GF-D8 (cell line): ENCODE data around the gene PDHB.
A peak's percentile ranks its signal among the peaks of the same experiment; 100 is the strongest.
"Not testable (repeated sequence)": the region's sequence is repeated elsewhere in the genome, so short reads cannot be mapped to it uniquely, and the experiment has no call there.

Source experiments
- DNase-seq: peaks from one replicate; lab custom pipeline; 2025; lab: John Stamatoyannopoulos, UW

Gene PDHB

DNA sequence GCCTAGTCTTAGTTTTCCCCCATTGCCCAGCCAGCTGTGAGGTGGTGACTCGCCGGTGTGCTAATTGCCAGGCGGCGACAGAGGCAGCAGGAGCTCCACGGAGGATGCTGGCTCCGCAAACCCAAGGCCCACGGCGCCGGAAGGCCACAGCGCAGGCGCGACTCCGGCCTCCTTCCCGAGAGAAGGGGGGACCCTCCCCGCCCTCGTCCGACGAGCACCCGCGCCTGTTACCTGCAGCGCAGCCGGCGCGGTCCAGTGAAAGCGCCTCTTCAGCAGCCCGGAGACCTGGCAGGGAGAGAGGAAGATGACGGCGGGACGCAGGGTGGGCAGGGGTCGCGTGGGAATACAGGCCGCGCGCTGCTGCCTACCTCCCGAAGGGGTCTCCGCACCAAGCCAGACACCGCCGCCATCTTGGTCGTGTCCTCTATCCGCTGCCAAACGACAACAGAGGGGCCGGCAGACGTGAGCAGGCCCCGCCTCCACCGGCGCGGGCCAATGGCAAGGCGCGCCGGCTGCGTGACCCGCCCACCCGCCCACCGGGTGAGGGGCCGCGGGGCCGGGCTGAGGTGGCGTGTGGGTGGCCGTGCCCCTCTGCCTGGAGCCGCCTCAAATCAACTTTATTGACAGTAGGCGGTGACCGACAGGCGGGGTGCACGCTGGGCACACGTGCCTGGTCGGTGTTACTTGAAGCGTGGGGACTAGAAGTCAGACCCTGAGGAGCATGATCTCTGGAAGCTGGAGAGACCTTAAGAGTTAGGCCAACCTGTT, at the start of gene PDHB:
TSS of gene PDHB (minus strand) at position 433 of the 768 bp plus-strand sequence. CDS start at position 410, 23 bp downstream.
- peak; percentile 82 for DNase-seq

DNA sequence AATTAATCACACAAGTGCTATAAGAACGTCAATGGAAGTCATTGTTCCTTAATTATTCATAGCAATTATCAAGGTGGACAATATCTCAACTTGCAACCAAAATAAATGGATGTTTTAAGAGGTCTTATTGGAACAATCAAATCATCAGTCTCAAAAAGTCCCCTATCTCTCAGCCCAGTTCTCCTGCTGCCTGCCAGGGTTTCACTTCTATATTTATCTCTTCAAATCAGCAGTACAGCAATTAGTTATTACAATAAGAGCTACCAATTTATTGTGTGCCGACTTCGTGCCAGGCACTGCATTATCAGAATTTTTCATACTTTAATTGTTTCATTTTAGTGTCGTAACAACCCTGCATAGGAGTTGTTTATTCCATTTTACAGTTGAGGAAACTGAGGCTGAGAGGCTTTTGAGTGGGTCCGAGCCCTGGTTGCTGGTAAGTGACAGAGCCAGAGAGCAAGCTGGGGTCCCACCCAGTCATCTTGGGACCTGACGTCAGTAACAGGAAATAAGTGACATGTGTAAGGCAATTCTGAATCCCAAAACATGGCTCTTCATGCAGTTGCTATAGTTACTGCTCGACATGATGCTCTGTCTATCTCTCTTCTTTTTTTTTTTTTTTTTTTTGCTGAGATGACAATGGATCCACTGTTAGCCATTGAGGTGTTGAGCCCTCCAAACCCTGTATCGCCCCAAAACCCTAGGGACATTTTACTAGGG, 49.4 kb upstream of the PDHB start:
- DNase-seq, result no peak

DNA sequence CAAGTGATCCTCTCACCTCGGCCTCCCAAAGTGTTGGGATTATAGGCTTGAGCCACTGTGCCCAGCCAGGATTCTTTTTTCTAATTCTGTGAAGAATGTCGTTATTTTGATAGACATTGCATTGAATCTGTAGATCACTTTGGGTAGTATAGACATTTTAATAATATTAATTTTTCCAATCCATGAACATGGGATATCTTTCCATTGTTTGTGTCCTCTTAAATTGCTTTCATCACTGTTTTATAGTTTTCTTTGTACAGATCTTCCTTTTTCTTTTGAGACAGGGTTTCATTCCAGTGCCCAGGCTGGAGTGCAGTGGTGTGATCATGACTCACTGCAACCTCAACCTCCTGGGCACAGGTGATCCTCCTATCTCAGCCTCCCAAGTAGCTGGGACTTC, 46.7 kb upstream of the PDHB start:
- DNase-seq, result no peak

DNA sequence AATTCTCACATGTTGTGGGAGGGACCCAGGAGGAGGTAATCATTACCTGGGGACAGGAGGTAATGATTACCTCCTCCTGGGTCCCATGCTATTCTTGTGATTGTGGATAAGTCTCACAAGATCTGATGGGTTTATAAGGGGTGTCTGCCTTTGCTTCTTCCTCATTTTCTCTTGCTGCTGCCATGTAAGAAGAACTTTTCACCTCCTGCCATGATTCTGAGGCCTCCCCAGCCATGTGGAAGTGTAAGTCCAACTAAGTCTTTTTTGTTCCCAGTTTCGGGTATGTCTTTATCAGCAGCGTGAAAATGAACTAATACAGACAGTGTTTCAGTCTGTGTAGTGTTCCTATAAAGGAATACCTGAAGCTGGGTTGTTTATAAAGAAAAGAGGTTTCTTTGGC, 45.1 kb upstream of the PDHB start:
- no peak for DNase-seq

DNA sequence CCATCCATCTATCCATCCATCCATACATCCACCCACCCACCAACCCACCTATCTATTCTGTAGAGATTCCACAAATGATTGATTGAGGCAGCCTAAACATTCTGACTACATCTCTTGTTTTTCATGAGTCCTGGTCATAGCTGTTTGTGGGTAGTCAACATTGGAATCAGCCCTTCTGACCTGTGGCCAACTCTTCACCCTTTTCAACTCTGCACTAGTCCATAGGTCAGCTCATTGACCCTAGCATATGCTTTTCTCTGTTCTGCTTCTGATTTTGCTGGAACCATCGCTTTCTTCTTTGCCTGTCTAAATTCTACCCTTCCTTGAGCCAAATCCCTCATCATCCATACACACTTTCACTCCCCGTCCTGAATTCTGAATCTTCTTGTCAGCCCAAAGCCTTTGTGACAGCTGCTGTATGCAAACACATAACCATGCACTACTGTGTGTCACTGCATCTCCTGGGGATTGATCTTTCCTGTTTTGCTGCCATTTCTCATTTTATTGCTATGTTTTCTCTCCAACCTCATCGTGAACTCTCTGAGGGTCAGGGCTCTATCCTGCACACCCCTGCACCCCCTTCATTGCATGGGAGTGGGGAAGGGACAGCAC, 41.4 kb upstream of the PDHB start:
- DNase-seq, result no peak

DNA sequence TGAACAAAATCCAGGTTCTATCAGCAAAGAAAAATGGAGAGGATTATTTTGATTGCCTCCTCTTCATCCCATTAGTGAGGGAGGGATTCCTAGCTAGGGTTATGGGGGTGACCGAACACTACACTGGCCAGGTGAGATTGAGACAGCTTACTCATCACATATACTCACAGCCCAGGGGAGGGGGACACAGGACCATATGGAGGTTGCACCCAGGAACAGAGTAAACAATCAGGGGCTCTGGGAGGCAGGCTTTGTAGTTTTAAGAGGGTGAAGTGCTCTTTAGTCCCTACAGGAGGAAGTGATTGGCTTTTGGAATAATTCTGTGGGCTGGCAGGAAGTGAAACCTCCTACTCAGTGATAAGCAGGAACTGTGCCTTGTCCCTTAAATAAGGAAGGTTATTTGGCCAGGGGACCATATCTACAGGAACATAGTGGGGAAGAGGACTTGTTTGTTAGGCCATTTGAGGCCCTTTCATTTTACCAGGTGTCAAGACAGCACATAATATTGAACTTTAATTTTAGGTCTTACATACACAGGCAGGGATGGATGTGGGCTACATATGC, 40.8 kb upstream of the PDHB start:
- DNase-seq, result no peak

DNA sequence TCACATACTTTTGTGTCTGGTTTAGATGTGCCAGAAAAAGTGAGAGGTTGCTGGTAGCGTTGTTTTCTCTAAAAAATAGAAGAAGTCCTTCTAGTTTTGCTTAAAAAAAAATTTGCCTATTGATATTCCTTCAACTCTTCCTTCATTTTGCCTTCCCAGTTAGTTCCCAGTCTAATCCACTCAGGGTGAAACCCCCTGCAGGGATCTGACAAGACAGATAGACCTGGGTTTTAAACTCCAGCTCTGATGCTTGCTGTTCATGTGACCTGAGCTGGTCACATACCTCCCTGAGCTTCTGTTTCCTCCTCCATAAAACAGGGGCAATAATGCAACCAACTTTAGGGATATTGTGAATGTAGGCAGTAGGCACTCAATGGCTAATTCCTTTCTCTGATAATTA, 39.6 kb upstream of the PDHB start:
- DNase-seq, result no peak

DNA sequence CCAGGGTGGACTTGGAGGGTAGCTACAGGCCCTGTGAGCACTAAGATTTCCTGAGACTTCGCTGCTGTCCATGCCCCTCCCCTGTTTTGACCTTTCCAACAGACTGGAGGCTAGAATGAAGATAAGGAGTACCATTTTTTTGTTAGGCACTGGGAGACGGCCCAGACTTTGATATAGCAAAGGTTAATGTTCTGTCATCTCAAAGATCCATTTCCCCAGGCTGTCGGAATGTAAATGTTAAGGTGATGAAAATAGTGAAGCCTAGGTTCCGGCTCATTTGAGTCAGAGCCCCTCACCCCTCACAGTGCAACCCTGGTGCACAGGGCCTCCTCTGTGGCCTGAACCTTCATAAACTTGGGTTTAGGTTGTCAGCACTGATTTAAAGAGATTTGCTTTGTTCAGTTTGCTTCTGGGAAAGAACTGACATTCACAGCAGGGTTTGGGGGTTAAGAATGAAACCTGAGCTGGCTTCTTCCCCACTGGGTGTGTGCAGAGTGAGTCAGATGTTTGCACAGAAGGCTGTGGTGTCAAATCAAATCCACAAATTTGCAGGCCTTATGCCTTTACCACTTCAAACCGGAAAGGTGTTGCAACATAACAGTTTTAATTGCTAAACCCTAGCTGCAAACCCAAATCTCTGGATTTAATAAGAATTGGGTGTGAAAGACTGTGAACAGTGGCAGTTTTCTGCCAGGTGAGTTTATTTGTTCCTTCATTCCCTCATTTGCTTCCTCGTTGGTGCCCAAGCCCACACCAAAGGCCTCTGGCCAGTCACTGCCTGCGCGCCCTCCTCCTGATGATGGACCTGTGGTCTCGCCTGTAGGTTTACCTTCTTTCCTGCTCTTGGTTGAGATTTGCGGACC, 37.6 kb upstream of the PDHB start:
- peak; percentile 76 for DNase-seq

DNA sequence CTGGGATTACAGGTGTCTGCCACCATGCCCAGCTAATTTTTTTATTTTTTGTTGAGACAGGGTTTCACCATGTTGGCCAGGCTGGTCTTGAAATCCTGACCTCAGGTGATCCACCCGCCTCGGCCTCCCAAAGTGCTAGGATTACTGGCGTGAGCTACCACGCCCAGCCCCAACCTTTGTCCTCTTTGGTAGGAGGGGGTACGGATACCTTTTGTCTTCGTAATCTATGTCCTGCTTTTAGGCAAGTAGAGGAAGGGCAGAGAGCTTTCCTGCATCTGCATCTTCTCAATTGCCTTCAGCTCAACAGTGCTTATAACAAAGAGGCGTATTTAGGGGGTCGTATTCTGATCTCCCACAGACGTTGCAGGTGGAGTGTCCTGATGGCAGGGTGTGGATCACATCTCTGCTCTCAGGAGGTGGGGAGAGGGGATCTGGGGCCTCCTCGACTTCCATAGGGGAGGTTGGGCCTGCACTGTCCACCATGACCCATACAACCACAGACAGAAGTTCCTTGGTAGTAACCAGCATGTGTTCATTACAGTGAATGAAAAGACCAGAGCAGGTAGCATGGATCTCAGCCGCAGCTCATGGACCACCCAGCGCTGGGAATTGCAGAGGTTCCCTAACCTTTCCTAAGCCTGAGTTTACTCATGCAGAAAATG, 36.9 kb upstream of the PDHB start:
- no peak for DNase-seq

DNA sequence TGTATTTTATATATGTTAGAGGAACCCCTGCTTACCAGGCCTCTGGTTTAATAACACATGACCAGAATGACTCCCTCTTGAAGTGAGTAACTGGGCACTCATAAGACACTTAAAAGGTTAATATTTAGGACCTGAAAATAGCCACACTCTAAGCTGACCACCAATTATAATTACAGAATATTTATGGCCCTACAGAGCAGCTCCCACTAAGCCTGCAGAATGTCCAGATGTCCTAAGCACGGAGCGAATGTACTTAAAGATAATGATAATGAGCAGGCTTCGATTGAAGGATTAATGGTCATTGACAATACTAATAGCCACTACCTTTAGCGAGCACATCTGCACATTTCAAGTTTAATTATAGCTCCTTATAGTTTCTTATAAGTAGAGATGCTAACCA, 35.5 kb upstream of the PDHB start:
- DNase-seq, result no peak

DNA sequence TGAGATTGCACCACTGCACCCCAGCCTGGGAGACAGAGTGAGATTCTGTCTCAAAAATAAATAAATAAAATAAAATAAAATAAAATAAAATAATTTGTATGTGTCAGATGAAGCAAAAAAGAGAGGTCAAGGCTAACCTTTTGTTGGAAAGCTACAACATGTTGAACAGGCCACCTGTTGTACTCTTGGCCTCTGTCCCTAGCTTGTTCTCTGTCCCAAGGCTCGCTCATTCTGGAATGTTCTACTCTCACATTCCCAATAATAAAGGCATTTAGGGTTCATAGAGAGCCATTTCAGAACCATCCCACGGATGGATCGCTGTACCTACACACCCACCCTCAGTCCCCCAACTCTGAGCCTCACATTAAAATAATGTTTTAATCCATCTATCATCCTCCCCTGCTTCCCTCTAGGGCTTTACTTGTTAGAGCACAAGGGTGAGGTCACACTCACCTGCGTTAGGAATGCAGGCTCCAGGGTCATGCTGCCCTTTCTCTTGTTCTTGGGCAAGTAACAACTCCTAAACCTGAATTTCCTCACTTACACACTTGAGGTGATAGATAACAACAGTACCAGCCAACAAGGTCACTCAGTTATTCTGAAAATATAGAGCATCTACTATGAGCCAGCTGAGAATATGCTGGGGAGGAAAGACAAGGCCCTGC, 33.4 kb upstream of the PDHB start:
- DNase-seq, result no peak

DNA sequence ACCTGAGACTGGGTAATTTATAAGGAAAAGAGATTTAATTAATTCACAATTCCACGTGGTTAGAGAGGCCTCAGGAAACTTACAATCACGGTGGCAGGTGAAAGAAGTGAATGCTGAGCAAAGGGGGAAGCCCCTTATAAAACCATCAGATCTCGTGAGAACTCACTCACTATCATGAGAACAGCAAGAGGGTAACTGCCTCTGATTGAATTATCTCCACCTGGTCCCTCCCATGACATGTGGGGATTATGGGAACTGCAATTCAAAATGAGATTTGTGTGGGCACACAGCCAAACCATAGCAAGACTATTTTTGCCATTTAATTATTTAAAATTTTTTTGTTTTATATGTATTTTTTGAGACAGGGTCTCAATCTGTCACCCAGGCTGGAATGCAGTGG, 31.2 kb upstream of the PDHB start:
- no peak for DNase-seq

DNA sequence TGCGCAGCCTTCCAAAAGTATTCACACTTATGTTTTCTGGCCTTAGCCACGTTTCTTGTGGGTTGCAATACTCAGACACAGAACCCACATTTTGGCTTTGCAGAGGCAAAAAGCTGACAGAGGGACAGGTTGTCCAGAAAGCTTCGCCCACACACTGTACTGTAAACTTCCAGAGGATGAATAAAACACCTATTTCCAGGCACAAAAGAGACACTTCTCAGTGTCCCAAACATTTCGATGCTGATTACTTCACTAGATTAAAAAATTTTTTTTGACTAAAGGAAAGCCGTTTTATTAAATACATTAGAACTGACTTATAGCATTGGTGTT, 30.3 kb upstream of the PDHB start:
- DNase-seq, result no peak

DNA sequence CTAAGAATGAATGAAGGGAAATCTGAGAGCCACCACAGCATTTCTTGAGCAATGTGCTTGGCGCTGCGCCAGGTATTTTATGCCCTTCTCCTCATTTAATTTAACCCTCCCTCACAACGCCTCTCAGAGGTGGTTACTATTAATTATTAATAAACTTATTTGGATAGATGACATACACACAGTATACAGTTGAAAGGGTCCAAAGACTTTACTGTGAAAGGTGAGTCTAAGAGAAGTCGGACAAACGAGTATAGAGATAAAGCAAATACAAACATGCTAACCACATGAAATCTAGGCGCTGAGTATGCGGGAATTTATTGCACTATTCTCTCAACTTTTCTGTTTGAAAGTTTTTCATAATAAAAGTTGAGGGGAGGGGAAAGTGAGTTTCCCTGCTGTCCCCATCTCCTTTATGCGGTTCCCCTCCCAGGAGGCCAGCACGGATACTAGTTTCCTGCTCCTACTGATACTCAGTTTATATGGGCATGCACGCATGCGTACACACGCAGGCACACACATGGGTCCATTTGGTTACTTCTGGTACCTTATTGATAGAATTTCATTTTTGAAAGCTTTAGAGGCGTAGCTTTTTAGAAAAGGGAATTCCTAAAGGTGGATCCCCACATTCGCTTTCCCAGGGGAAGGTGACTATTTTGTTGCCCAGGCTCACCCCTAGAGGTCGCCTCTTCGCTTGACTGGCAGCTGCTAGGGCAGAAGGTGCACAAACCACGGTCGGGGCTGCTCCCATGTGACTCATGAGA, 29.7 kb upstream of the PDHB start:
- DNase-seq, result peak; percentile 2

DNA sequence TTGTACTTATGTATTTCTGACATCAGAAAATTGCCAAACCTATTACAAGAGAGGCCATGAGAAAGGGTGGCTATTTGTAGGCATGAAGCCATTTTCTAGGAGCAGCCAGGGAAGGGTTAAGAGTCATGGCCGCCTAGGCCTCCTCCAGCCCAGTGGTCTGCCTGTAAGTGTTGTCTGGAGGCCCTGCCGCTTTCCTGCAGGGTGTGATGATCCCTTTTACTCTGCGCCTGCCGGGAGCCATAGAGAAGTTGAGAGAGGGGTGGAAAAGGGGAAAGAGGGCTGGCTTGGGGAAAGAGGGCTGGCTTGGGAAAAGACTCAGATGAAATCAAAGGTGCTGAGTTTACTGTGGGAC, 29.2 kb upstream of the PDHB start:
- no peak for DNase-seq

DNA sequence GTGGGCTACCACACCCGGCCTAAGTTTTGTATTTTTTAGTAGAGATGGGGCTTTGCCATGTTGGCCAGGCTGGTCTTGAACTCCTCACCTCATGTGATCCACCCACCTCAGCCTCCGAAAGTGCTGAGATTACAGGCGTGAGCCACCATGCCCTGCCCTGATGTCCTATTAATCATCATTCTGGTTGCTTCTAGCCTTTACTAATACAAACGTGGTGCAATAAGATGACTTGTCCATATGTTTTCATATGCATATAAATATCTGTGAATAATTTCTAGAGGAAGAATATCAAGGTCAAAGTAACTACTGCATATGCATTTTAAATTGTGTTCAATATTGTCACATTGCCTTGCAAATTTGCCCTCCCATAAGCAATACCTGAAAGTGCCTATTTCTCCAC, 25.5 kb upstream of the PDHB start:
- no peak for DNase-seq

DNA sequence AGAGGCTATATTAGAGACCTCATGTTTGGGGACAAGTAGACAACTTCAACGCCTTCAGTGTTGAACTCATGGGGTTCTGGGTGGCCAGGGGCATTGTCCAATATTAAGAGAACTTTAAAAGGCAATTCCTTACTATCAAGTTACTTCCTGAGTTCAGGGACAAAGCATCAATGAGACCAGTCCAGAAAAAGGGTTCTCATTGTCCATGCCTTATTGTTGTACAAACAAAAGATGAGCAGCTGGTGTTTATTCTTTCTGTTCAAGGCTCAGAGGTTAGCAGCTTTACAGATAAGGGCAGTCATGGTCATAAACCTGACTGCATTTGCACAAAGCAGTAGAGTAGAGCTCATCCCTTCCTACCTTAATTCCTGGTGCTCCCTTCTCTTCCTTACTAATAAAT, 18.5 kb upstream of the PDHB start:
- no peak for DNase-seq

DNA sequence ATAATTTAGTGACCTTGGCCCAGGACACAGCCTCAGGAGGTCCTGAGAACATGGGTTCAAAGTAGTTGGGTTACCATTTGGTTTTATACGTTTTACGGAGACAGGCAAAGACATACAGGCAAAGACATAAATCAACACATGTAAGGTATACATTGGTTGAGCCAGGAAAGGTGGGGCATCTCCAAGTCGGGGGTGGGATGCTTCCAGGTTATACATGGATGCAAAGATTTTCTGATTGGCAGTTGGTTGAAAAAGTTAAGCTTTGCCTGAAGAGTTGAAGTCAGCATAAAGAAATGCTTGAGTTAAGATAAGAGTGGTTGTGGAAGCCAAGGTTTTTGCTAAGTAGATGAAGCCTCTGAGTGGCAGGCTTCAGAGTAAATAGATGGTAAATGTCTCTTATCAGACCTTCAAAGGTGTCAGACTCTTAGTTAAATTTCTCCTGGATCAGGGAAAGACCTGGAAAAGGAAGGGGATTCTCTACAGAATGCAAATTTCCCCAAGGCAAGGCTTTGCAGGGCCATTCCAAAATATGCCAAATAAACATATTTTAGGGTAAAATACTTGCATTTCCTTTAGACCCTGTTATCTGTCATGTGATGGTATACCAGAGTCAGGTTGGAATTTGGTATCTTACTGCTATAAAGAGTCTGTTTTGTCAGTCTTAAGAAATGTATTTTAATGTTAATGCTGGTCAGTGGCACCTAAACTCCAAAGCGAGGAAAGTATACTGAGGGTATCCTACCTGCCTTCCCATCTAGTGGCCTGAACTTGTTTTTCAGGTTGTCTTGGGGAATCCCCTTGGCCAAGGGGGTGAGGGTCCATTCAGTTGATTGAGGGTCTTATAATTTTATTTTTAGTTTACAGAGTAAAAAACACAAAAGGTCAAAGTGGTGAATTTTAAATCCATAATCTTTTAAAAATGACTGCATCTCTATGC, 8.2 kb upstream of the PDHB start:
- DNase-seq, result no peak

DNA sequence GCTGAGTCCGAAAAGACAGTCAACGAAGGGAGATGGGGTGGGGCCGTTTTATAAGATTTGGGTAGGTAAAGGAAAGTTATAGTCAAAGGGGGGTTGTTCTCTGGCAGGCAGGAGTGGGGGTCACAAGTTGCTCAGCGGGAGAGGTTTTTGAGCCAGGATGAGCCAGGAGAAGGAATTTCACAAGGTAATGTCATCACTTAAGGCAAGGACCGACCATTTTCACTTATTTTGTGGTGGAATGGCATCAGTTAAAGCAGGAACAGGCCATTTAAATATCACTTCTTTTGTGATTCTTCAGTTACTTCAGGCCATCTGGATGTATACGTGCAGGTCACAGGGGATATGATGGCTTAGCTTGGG, 7.3 kb upstream of the PDHB start:
- not testable (repeated sequence) for DNase-seq
